ENCODE measurements around the gene C11orf52.

The C11orf52 gene

GRCh38 chr11:111947143-111947542 is 28.4 kb downstream of the C11orf52 start:
- TF ChIP-seq ZFX (IDR thresholded peaks at IDR 0.05; ENCODE audit: borderline replicate concordance), result no peak
- no peak for TF ChIP-seq CTCF (IDR thresholded peaks at IDR 0.05)
- H3K27ac ChIP-seq, result no peak overlapping the region

DNA sequence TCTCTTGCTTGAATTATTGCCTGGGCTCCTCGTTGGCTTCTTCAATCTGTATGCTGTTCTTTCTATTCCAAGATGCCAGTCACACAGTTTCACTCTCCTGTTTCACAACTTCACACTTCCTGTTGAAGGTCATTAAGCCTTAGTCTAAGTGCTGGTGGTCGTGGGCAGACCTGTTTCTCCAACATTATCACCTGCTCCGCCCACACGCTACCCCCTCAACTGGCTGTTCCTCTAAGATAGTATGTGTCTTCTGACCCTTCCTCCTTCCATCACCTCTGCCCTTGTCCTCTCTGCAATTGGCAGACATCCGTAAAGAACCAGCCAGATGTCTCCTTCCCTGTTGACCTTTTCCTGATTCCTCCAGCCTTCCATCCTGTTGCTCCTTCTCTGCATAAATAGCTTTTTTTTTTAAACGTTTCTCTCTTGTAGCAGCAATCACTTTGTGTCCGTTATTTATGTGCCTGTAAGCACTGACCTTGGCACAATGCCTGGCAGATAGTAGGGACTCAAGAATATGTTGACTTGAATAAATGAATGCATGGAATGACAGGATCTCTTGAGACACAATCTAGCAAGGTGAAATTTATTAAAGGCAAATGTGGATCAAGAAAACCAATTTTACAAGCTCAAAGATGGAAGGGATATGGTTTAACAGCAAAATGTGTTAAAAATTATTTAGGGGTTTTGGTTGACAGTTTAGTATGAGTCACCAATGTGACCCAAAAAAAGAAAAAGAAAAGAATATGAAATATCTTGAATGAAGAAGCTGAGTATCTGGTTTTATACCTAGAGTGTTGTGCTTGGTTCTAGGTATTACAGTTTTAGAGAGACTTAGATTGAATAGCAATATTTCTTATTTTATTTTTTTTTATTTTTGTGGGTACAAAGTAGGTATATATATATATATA is 31.1 kb downstream of the C11orf52 start:
- TF ChIP-seq CTCF (IDR thresholded peaks at IDR 0.05) (no peak), ZFX (IDR thresholded peaks at IDR 0.05; ENCODE audit: borderline replicate concordance) (no peak)
- no peak overlapping the region for H3K27ac ChIP-seq

DNA sequence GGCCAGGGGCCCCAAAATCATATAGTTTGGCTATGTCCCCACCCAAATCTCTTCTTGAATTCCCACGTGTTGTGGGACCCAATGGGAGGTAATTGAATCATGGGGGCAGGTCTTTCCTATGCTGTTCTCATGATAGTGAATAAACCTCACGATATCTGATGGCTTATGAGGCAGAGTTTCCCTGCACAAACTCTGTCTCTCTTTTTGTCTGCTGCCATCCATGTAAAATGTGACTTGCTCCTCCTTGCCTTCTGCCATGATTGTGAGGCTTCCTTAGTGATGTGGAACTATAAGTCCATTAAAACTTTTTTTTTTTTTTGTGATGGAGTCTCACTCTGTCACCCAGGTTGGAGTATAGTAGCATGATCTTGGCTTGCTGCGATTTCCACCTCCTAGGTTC is 32.9 kb downstream of the C11orf52 start:
- TF ChIP-seq CTCF (IDR thresholded peaks at IDR 0.05) (no peak), ZFX (IDR thresholded peaks at IDR 0.05; ENCODE audit: borderline replicate concordance) (no peak)
- H3K27ac ChIP-seq, result no peak overlapping the region

DNA sequence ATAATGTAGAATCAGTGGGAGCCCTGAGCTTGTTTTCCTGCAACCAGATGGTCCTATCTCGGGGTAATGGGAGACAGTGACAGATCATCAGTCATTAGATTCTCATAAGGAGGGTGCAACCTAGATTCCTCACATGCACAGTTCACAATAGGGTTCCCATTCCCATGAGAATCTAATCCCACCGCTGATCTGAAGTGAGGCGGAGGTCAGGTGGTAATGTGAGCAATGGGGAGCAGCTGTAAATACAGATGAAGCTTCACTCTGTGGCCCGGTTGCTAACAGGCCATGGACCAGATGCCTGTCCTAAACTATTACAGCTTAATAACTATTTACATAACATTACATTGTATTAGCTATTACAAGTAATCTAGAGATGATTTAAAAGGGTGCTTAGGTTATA is 35.4 kb downstream of the C11orf52 start:
- H3K27ac ChIP-seq, result no peak overlapping the region
- no peak for TF ChIP-seq ZFX (IDR thresholded peaks at IDR 0.05; ENCODE audit: borderline replicate concordance)
- no peak for TF ChIP-seq CTCF (IDR thresholded peaks at IDR 0.05)

GRCh38 chr11:111957663-111958444 is 39.1 kb downstream of the C11orf52 start:
- TF ChIP-seq CTCF (IDR thresholded peaks at IDR 0.05) (no peak), ZFX (IDR thresholded peaks at IDR 0.05; ENCODE audit: borderline replicate concordance) (no peak)
- no peak overlapping the region for H3K27ac ChIP-seq

DNA sequence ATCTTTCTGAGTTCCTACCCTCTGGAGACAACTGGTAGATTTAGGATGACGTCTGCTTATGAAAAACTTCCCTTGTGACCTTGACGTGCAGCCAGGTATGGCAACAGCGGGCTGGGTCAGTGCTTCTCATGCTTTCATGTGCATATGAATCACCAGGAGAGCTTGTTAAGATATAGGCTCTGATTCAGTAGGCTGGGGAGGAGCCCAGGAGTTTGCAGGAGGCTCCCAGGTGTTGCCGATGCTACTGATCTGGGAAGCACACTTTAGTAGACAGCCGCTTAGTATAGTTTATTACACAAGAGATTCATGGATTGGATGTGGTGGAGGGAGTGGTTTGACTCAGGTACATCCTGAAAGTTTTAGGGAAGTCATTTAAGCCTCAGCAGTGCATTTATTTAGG is 42.2 kb downstream of the C11orf52 start:
- H3K27ac ChIP-seq, result peak overlapping the region; percentile 61
- no peak for TF ChIP-seq ZFX (IDR thresholded peaks at IDR 0.05; ENCODE audit: borderline replicate concordance)
- no peak for TF ChIP-seq CTCF (IDR thresholded peaks at IDR 0.05)

Measured in 22Rv1 (cell line).